PC-9 (cell line): ENCODE data around the gene MICOS13.

Source experiments
- EZH2 ChIP-seq: fragments of 200-600 bp; sonication (generic); IDR thresholded peaks from 2 replicates; pipeline ENCODE4 v1.8.0; 2017; ENCODE audit warnings: antibody characterized with exemption, low read depth
- TF ChIP-seq, protein P1 (sequence below): fragments of 200-600 bp; sonication (generic); conservative IDR thresholded peaks from 2 replicates; pipeline ENCODE4 v1.6.1; 2017; ENCODE audit warnings: mixed run types, antibody characterized with exemption, mild to moderate bottlenecking, moderate library complexity

DNA sequence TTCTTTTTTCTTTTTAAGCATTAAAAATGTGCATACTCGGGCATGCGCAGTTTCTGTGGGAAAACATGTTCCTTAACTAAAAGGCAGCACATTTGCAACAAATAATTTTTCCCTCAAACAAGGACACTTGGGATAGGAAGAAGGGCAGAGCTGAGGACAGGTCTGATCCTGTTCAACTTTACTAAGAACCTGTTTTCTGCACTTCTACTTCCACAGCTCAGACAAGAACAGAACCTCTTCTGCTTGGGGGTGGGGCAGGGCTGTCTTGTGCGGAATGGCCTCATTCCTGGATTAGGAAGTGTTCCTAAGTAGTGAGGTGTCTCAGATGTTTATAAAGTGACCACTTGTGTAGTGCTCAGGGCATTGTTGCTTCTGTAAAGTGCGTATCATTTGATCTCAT lies 39.1 kb downstream of the MICOS13 start:
- TF ChIP-seq, protein P1, sequence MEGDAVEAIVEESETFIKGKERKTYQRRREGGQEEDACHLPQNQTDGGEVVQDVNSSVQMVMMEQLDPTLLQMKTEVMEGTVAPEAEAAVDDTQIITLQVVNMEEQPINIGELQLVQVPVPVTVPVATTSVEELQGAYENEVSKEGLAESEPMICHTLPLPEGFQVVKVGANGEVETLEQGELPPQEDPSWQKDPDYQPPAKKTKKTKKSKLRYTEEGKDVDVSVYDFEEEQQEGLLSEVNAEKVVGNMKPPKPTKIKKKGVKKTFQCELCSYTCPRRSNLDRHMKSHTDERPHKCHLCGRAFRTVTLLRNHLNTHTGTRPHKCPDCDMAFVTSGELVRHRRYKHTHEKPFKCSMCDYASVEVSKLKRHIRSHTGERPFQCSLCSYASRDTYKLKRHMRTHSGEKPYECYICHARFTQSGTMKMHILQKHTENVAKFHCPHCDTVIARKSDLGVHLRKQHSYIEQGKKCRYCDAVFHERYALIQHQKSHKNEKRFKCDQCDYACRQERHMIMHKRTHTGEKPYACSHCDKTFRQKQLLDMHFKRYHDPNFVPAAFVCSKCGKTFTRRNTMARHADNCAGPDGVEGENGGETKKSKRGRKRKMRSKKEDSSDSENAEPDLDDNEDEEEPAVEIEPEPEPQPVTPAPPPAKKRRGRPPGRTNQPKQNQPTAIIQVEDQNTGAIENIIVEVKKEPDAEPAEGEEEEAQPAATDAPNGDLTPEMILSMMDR: no peak
- no peak for TF ChIP-seq EZH2
